GM19324 (cell line): Measurements from ENCODE around the gene GPRC6A.

Experiments
- ATAC-seq: cut with Tn5 transposase; IDR thresholded peaks from one replicate; pipeline ENCODE4 v1.9.1; 2021; ENCODE audit warnings: mild to moderate bottlenecking, moderate library complexity; ENCODE audit not compliant: unreplicated experiment, low FRiP score

GPRC6A gene

DNA sequence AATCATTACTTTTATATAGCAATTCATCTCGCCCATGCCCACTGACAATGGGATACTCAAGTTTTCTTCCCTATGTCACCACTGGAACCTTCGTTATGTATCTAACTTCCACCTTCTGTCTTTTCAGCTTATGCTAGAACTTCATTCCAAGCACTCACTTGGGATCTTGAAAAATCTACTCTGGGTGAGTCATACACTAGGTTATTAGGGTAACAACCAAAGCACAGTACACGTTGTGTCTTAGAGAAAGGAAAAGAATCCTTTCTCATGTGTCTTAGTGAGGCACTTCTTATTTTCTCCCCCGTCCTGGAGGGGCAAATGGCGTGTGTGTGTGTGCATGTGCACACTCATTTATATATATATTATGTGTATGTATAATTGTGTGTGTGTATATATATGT is 45.0 kb downstream of the GPRC6A start:
- no peak for ATAC-seq

GRCh38 chr6:116779573-116780164 is 49.2 kb downstream of the GPRC6A start:
- no peak for ATAC-seq

DNA sequence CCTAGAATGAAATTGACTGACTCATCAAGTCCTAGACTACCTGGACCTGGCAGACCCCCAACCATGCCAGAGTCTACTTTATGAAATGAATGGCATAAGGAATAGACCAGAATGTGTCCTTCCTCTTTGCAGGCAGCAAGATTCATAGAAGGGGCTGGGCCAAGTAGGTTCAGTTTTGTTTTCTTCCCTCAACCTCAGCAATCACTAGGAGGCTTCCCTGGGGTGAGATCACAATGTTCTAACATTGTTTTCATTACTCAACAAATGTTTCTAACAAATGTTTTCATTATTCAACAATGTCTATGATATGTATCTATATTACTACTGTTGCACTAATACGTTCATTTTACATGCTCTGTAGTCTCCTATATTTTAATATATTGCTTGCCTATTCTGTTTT is 55.0 kb downstream of the GPRC6A start:
- ATAC-seq, result no peak

GRCh38 chr6:116772450-116772849 is 56.4 kb downstream of the GPRC6A start:
- ATAC-seq, result no peak

DNA sequence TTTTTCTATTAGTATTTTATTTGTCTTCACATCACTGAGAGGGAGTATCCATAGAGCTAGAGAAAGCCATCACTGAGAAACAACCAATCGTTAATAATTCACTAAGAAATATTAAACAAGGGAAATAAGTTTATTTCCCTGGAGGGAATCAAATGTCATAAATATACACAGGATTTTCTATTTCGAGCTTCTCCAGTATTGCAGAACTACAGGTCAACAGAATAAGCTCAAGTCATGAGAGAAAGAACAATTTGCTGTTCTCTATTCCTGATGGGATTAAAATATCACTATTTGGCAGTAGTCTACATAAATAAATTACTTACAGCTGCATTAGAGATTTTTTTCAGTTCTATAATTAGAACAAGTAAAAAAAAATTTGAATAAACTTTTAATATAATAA is 61.2 kb downstream of the GPRC6A start:
- no peak for ATAC-seq

DNA sequence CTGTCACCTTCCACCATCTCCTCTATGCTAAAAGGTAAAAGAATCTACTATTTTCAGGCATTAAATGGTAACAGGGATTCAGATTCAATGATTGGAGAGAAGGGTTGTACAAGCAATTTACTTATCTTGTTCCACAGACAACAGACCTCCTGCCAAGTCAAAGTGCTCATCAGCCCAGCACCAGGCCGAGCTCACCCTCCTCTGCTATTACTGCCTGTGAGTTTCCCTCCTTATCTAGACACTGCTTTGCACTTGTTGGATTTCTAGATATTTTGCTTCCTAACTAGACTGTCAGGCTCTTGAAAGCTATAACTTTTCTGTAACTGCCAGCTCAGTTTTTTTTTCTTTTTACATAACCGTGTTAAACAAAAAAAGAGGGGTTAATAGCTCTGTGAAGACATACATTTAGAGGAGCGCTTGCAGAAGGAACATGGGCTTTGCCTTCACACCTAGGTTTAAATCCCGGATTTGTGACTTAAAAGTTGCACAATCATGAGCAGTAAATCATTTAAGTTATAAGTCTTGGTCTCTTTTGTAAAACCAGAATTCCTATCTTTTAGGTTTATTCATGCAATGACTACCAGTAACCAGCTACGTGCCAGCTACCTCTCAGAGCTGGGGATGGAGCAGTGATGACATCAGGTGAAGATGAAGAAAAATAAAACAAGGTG is 62.2 kb downstream of the GPRC6A start:
- no peak for ATAC-seq

- no peak for ATAC-seq
These were observed 63.7 kb downstream of the GPRC6A start, which contains the start of gene FAM162B for GRCh38 chr6:116764961-116765841. TSS of gene FAM162B (minus strand) at chr6:116765719. CDS start at chr6:116765576, 143 bp downstream.

GRCh38 chr6:116764629-116764960 is 64.3 kb downstream of the GPRC6A start:
- ATAC-seq, result no peak

- ATAC-seq, result no peak
These were observed 64.8 kb downstream of the GPRC6A start for GRCh38 chr6:116763906-116764628.

GRCh38 chr6:116763048-116763447 is 65.8 kb downstream of the GPRC6A start:
- no peak for ATAC-seq

DNA sequence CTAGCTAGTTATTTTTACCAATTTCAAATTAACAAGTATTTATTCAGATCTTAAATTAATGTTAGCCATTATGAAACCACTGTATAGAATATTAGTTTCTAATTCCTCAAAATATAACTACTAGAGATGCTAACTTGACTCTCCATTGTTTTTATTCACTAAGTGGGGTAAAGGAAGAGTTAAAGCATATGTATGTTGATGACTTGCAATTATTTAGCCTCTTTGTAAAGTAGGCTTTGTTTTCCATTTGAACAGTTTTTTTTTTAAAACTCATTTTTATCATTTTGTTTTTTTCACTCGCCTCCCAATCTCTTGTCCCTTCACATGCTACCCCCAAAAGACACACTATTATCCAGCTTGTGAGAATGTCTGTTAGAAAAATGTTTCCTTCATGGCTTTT is 66.6 kb downstream of the GPRC6A start:
- ATAC-seq, result no peak

- ATAC-seq, result no peak
These were observed 67.1 kb downstream of the GPRC6A start for GRCh38 chr6:116761779-116762178.

DNA sequence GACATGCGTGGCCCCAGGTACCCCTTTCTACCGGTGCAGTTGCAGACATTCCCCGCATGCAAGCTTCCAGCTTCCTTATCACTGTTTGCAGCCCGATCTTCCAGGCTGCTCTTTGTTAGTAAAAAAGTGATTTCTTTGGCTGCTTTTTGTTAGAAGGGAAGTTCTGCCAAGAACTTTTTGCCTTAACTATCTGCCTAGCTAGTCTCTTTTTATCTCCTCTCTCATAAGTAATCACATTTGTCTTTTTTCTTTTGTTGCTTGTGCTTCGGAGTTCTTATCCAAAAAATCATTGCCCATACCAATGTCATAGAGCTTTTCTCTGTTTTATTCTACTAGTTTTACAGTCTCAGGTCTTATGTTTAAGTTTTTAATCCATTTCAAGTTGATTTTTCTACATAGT is 83.7 kb downstream of the GPRC6A start:
- no peak for ATAC-seq
